Transverse colon (tissue), 4 donors: ENCODE results near the gene CXCR2.

Source experiments
- CTCF ChIP-seq, 5 experiments: fragments of 200-600 bp in 3 of 5; fragments of 450-650 bp in 2 of 5; sonication (generic) in 3 of 5; IDR thresholded peaks; 1 replicate in 2 of 5; 2 replicates in 3 of 5; pipeline ENCODE4 v1.5.1; 2016 to 2017; ENCODE audit warnings: antibody characterized with exemption in 5 of 5, inconsistent platforms in 3 of 5, mild to moderate bottlenecking in 2 of 5, moderate library complexity in 1 of 5
- POLR2AphosphoS5 ChIP-seq, 3 donors: sonication (generic); formaldehyde crosslinking; IDR thresholded peaks; one replicate each; pipeline ENCODE4 v1.6.1; 2016; ENCODE audit warnings: antibody characterized with exemption in 3 of 3

GRCh38 chr2:218166791-218167190 lies 41.0 kb downstream of the CXCR2 start, which contains the start of gene CXCR1:
- TF ChIP-seq CTCF (IDR thresholded peaks at IDR 0.05) (no peak), POLR2AphosphoS5 (IDR thresholded peaks at IDR 0.05) (no peak)
